ENCODE measurements around the gene BCL2L14. TPM values are rescaled to one million over a fixed set of nuclear protein-coding genes. Genes with fewer than 3 reads are reported as not detected.

The BCL2L14 gene
- total and polyA plus RNA-seq, 2 of the 13 experiments (the other 11 are each of a cell fraction or from before 2014, with no cell fraction given) = 0.11 TPM; not detected in 1

DNA sequence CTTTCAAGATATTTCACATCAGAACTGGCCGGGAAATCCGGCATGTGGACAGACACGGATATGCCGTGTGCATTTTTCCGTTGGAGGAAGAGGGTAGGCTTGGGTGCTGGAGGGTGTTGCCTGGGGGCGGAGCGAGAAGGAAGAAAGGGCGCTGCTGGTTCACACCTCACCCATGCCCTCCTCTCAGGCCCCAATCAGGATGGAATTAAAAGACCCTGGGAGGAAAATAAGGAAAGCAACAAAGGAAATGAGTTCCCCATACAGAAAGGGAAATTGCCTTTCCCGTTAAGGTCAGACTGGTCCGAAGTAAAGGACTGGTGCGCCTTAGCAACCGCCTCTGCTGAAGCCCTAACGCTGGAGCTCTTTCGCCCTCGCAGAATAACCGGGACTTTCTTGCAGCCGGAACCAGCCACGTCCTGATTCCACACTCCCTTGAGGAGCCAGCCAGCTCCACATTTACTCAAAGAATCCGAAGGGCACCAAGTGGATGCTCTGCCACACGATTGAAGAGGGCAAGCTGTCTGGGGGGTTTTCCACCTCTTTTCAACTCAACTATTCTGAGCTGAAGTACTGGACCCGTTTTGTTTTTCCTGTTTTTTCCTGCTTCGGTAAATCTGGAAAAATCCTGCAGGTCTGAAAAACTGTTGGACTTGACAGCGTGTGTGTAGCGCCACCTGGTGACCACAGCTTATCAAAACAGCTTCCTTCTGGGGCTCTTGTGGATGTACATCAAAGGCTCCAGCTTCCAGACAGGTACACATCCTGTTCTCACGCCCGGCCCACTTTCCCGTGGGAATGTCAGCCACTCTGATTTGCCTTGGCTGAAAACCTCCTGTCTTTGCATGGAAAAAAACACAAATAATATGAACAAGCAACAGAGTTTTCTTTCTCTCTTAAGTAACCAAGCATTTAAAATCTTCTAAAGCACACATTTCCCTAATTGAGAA, 37.6 kb upstream of the BCL2L14 start (continued):
- TF ChIP-seq, protein P1, sequence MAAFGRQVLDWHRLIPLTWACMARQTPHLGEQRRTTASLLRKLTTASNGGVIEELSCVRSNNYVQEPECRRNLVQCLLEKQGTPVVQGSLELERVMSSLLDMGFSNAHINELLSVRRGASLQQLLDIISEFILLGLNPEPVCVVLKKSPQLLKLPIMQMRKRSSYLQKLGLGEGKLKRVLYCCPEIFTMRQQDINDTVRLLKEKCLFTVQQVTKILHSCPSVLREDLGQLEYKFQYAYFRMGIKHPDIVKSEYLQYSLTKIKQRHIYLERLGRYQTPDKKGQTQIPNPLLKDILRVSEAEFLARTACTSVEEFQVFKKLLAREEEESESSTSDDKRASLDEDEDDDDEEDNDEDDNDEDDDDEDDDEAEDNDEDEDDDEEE (CRISPR knock-in tag; IDR thresholded peaks at IDR 0.05) = no peak
- TF ChIP-seq ZSCAN20 (CRISPR knock-in tag; IDR thresholded peaks at IDR 0.05; ENCODE audit: borderline replicate concordance) (0 out of 2 replicates have a peak, but pooled peaks have one; percentile 32), RXRB (CRISPR knock-in tag; IDR thresholded peaks at IDR 0.05; ENCODE audit: borderline replicate concordance) (no peak), ZNF782 (CRISPR knock-in tag; IDR thresholded peaks at IDR 0.05; ENCODE audit: borderline replicate concordance) (no peak), HNF1B (CRISPR knock-in tag; IDR thresholded peaks at IDR 0.05) (peak; percentile 65; the same call in 1 of the 2 replicates), ZBTB42 (CRISPR knock-in tag; IDR thresholded peaks at IDR 0.05) (no peak), ATF6 (CRISPR knock-in tag; conservative IDR thresholded peaks at IDR 0.05) (no peak), ZNF678 (CRISPR knock-in tag; IDR thresholded peaks at IDR 0.05) (no peak), ZNF549 (CRISPR knock-in tag; IDR thresholded peaks at IDR 0.05) (0 out of 2 replicates have a peak, but pooled peaks have one; percentile 27), ZNF33A (CRISPR knock-in tag; IDR thresholded peaks at IDR 0.05; ENCODE audit: borderline replicate concordance) (no peak), CBX5 (CRISPR knock-in tag; IDR thresholded peaks at IDR 0.05; ENCODE audit: borderline replicate concordance) (no peak), NR2F2 (IDR thresholded peaks at IDR 0.05; ENCODE audit: borderline replicate concordance, low read depth) (no peak)
- TF ChIP-seq, protein P2, sequence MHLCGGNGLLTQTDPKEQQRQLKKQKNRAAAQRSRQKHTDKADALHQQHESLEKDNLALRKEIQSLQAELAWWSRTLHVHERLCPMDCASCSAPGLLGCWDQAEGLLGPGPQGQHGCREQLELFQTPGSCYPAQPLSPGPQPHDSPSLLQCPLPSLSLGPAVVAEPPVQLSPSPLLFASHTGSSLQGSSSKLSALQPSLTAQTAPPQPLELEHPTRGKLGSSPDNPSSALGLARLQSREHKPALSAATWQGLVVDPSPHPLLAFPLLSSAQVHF (CRISPR knock-in tag; IDR thresholded peaks at IDR 0.05) = no peak
- TF ChIP-seq, protein P3, sequence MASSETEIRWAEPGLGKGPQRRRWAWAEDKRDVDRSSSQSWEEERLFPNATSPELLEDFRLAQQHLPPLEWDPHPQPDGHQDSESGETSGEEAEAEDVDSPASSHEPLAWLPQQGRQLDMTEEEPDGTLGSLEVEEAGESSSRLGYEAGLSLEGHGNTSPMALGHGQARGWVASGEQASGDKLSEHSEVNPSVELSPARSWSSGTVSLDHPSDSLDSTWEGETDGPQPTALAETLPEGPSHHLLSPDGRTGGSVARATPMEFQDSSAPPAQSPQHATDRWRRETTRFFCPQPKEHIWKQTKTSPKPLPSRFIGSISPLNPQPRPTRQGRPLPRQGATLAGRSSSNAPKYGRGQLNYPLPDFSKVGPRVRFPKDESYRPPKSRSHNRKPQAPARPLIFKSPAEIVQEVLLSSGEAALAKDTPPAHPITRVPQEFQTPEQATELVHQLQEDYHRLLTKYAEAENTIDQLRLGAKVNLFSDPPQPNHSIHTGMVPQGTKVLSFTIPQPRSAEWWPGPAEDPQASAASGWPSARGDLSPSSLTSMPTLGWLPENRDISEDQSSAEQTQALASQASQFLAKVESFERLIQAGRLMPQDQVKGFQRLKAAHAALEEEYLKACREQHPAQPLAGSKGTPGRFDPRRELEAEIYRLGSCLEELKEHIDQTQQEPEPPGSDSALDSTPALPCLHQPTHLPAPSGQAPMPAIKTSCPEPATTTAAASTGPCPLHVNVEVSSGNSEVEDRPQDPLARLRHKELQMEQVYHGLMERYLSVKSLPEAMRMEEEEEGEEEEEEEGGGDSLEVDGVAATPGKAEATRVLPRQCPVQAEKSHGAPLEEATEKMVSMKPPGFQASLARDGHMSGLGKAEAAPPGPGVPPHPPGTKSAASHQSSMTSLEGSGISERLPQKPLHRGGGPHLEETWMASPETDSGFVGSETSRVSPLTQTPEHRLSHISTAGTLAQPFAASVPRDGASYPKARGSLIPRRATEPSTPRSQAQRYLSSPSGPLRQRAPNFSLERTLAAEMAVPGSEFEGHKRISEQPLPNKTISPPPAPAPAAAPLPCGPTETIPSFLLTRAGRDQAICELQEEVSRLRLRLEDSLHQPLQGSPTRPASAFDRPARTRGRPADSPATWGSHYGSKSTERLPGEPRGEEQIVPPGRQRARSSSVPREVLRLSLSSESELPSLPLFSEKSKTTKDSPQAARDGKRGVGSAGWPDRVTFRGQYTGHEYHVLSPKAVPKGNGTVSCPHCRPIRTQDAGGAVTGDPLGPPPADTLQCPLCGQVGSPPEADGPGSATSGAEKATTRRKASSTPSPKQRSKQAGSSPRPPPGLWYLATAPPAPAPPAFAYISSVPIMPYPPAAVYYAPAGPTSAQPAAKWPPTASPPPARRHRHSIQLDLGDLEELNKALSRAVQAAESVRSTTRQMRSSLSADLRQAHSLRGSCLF (CRISPR knock-in tag; IDR thresholded peaks at IDR 0.05; ENCODE audit: borderline replicate concordance) = no peak
- TF ChIP-seq, protein P4, sequence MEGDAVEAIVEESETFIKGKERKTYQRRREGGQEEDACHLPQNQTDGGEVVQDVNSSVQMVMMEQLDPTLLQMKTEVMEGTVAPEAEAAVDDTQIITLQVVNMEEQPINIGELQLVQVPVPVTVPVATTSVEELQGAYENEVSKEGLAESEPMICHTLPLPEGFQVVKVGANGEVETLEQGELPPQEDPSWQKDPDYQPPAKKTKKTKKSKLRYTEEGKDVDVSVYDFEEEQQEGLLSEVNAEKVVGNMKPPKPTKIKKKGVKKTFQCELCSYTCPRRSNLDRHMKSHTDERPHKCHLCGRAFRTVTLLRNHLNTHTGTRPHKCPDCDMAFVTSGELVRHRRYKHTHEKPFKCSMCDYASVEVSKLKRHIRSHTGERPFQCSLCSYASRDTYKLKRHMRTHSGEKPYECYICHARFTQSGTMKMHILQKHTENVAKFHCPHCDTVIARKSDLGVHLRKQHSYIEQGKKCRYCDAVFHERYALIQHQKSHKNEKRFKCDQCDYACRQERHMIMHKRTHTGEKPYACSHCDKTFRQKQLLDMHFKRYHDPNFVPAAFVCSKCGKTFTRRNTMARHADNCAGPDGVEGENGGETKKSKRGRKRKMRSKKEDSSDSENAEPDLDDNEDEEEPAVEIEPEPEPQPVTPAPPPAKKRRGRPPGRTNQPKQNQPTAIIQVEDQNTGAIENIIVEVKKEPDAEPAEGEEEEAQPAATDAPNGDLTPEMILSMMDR (CRISPR knock-in tag; IDR thresholded peaks at IDR 0.05) = peak; percentile 90
